IMR-90 (cell line): ENCODE measurements around the gene KCTD11. TPM values are rescaled to one million over a fixed set of nuclear protein-coding genes. Genes with fewer than 3 reads are reported as not detected.
"Not testable (repeated sequence)": the region's sequence is repeated elsewhere in the genome, so short reads cannot be mapped to it uniquely, and the experiment has no call there.

Experiments
- ATAC-seq: fragments of 200-7000 bp; cut with Tn5 transposase; 2 replicates; pipeline ENCODE4 v1.9.1; 2020; ENCODE audit warnings: low read depth, mild to moderate bottlenecking, moderate library complexity
- BruUV-seq: library from RNA; stranded (reverse); fragments of 400-500 nt; replicated peaks from 2 replicates; lab custom pipeline; 2021; lab: Mats Ljungman, UMichigan
- CTCF ChIA-PET: fragments of 300-600 bp; formaldehyde crosslinking; extraction: SDS; loops from one replicate; lab custom pipeline; 2021; ENCODE audit warnings: antibody characterized with exemption; lab: Yijun Ruan, JAX
- POLR2A ChIA-PET: fragments of 300-600 bp; sonication (Branson Sonifier 250); formaldehyde crosslinking; loops from one replicate; lab custom pipeline; 2022; ENCODE audit warnings: antibody characterized with exemption; ENCODE audit not compliant: unreplicated experiment; lab: Charles Lee
- DNase-seq: peaks from one replicate; pipeline ENCODE4 v3.0.0; 2013
- H2AFZ ChIP-seq: replicated peaks from 2 replicates; pipeline ENCODE3; 2013; ENCODE audit warnings: low read length, mild to moderate bottlenecking; ENCODE audit not compliant: poor library complexity
- H2AK5ac ChIP-seq: 2 replicates; pipeline ENCODE4 v1.6.1; 2013; ENCODE audit warnings: low read depth, low read length, inconsistent platforms
- H2AK9ac ChIP-seq: replicated peaks from 2 replicates; pipeline ENCODE3; 2013; ENCODE audit warnings: mild to moderate bottlenecking, low read depth, low read length, moderate library complexity; ENCODE audit not compliant: poor library complexity
- H2BK120ac ChIP-seq: 2 replicates; pipeline ENCODE4 v1.6.1; 2013; ENCODE audit warnings: low read depth, low read length, inconsistent platforms
- H2BK15ac ChIP-seq: 3 replicates; pipeline ENCODE4 v1.6.1; 2013; ENCODE audit warnings: low read depth, low read length, inconsistent platforms
- H2BK20ac ChIP-seq: 2 replicates; pipeline ENCODE4 v1.6.1; 2013; ENCODE audit warnings: low read depth, mild to moderate bottlenecking, inconsistent platforms, low read length, moderate library complexity
- H2BK5ac ChIP-seq: 2 replicates; pipeline ENCODE4 v1.6.1; 2013; ENCODE audit warnings: mild to moderate bottlenecking, low read depth, low read length, inconsistent platforms; ENCODE audit not compliant: poor library complexity, severe bottlenecking
- H3K14ac ChIP-seq: replicated peaks from 2 replicates; pipeline ENCODE4 v1.6.1; 2013; ENCODE audit warnings: low read depth, low read length, inconsistent platforms
- H3K18ac ChIP-seq: 2 replicates; pipeline ENCODE4 v1.6.1; 2013; ENCODE audit warnings: low read depth, low read length, control low read depth
- H3K23ac ChIP-seq: 2 replicates; pipeline ENCODE4 v1.6.1; 2013; ENCODE audit warnings: low read depth, low read length, inconsistent platforms
- H3K27ac ChIP-seq: 2 replicates; pipeline ENCODE4 v1.5.1; 2013; ENCODE audit warnings: mild to moderate bottlenecking, control low read depth, low read length; ENCODE audit not compliant: insufficient read depth
- H3K27me3 ChIP-seq: 2 replicates; pipeline ENCODE4 v1.6.1; 2013; ENCODE audit warnings: low read length; ENCODE audit not compliant: control insufficient read depth, insufficient read depth
- H3K36me3 ChIP-seq: 2 replicates; pipeline ENCODE4 v1.6.1; 2013; ENCODE audit warnings: low read length, mixed read lengths; ENCODE audit not compliant: control insufficient read depth, insufficient read depth
- H3K4ac ChIP-seq: 2 replicates; pipeline ENCODE4 v1.6.1; 2013; ENCODE audit warnings: low read depth, low read length, inconsistent platforms
- H3K4me1 ChIP-seq: 2 replicates; pipeline ENCODE4 v1.6.1; 2013; ENCODE audit warnings: low read length, mixed read lengths; ENCODE audit not compliant: control insufficient read depth, insufficient read depth
- H3K4me2 ChIP-seq: 2 replicates; pipeline ENCODE4 v1.6.1; 2013; ENCODE audit warnings: low read depth, mild to moderate bottlenecking, control low read depth, low read length, moderate library complexity
- H3K4me3 ChIP-seq: 2 replicates; pipeline ENCODE4 v1.5.1; 2013; ENCODE audit warnings: low read depth, mild to moderate bottlenecking, control low read depth, low read length, moderate library complexity; ENCODE audit not compliant: insufficient read depth
- H3K56ac ChIP-seq: 2 replicates; pipeline ENCODE4 v1.6.1; 2013; ENCODE audit warnings: low read length, inconsistent platforms; ENCODE audit not compliant: insufficient read depth; ENCODE audit errors: extremely low read depth
- H3K79me1 ChIP-seq, 2 experiments: 2 replicates each; pipeline ENCODE4 v1.6.1; 2013; ENCODE audit warnings: low read length in 2 of 2, inconsistent platforms in 1 of 2, low read depth in 1 of 2
- H3K9ac ChIP-seq: 2 replicates; pipeline ENCODE4 v1.6.1; 2013; ENCODE audit warnings: low read depth, low read length, control low read depth
- H3K9me1 ChIP-seq: 2 replicates; pipeline ENCODE4 v1.6.1; 2013; ENCODE audit warnings: low read length, inconsistent platforms; ENCODE audit not compliant: insufficient read depth
- H3K9me3 ChIP-seq: 2 replicates; pipeline ENCODE4 v1.6.1; 2013; ENCODE audit warnings: low read length; ENCODE audit not compliant: control insufficient read depth, insufficient read depth
- H4K20me1 ChIP-seq: 2 replicates; pipeline ENCODE4 v1.6.1; 2013; ENCODE audit warnings: low read length, inconsistent platforms; ENCODE audit not compliant: insufficient read depth
- H4K5ac ChIP-seq: 2 replicates; pipeline ENCODE4 v1.6.1; 2013; ENCODE audit warnings: mild to moderate bottlenecking, low read depth, low read length, control low read depth
- H4K8ac ChIP-seq, 2 experiments: 2 replicates each; pipeline ENCODE4 v1.6.1; 2013; ENCODE audit warnings: low read depth in 2 of 2, low read length in 2 of 2, control low read depth in 1 of 2, inconsistent platforms in 1 of 2
- H4K91ac ChIP-seq: 2 replicates; pipeline ENCODE4 v1.6.1; 2013; ENCODE audit warnings: low read depth, low read length, inconsistent platforms; ENCODE audit not compliant: insufficient read depth
- WGBS, 2 experiments: methylation state at CpG; one replicate each; pipeline versions ENCODE4 v1.1.5 to v1.1.7; 2013; ENCODE audit warnings: missing lambda C conversion rate in 2 of 2; ENCODE audit not compliant: insufficient read length in 1 of 2; ENCODE audit errors: extremely low coverage in 2 of 2; 5-methylcytosine and 5-hydroxymethylcytosine counted together
- dilution Hi-C: fragments of 300-500 bp; cut with HindIII; formaldehyde crosslinking; loops from one replicate; pipeline ENCODE4 v1.14.3; 2018; ENCODE audit warnings: low sequenced_read_pairs; ENCODE audit not compliant: unreplicated experiment
- in situ Hi-C: fragments of 300-500 bp; cut with MboI; formaldehyde crosslinking; loops from 3 replicates; pipeline ENCODE4 v1.14.3; 2019; ENCODE audit warnings: low sequenced_read_pairs, inconsistent platforms, mixed read lengths
- intact Hi-C: fragments of 100-400 bp; cut with micrococcal nuclease; formaldehyde crosslinking; loops from 2 replicates; pipeline ENCODE4 v1.10.0; 2022
- polyA plus RNA-seq, 3 experiments: library from polyadenylated mRNA; depleted of rRNA; stranded (reverse); fragments of >200 nt; gene quantifications; 2 replicates each; pipeline ENCODE4 v1.2.3, GENCODE V29; 2012; ENCODE audit warnings: low replicate concordance in 1 of 3
- total RNA-seq: library from RNA; depleted of rRNA; stranded (reverse); fragments of >200 nt; gene quantifications from 2 replicates; pipeline ENCODE4 v1.2.3, GENCODE V29; 2012

KCTD11 gene
- total and polyA plus RNA-seq, 2 of the 4 experiments (the other 2 are of a cell fraction), result 10.8 to 16.4 TPM

- CTCF ChIA-PET, H3K23ac ChIP-seq, intact Hi-C loops, BruUV-seq, H4K8ac ChIP-seq, H3K4me1 ChIP-seq, H3K36me3 ChIP-seq, H3K56ac ChIP-seq, H3K9me3 ChIP-seq, ATAC-seq, H4K91ac ChIP-seq, H2AFZ ChIP-seq, H3K9me1 ChIP-seq, H2BK5ac ChIP-seq, H3K79me1 ChIP-seq, H2AK9ac ChIP-seq, H3K18ac ChIP-seq, H3K9ac ChIP-seq, H3K27ac ChIP-seq, H3K4me2 ChIP-seq, POLR2A ChIA-PET, DNase-seq, H2AK5ac ChIP-seq, in situ Hi-C loops, H2BK15ac ChIP-seq, H2BK120ac ChIP-seq, H4K20me1 ChIP-seq, H3K14ac ChIP-seq, H4K5ac ChIP-seq, H3K4me3 ChIP-seq, H3K4ac ChIP-seq, dilution Hi-C loops, H2BK20ac ChIP-seq: not testable (repeated sequence)
- WGBS, 2 experiments, result 69% methylated on average over 6 of the region's 13 CpGs; no CpG with 5 or more reads in 1 of the 2 experiments
- H3K27me3 ChIP-seq, result peaks cover 11% of the 10 kb centered on the region
Observed at GRCh38 chr17:7335765-7336164, 16.2 kb upstream of the KCTD11 start.
